HPDE6-E6E7 (cell line): Measurements from ENCODE around the gene CPSF2.

Experiments
- DNase-seq: peaks from one replicate; pipeline ENCODE4 v3.0.0; 2011; ENCODE audit warnings: missing footprints; ENCODE audit errors: extremely low spot score

CPSF2 gene

GRCh38 chr14:92121670-92122350 is at the start of gene CPSF2, which contains the start of gene NDUFB1:
TSS of gene CPSF2 (plus strand) at chr14:92121969. CDS start at chr14:92130985, 9,016 bp downstream.
TSS of gene NDUFB1 (minus strand) at chr14:92121706. CDS start at chr14:92117637, 4,069 bp downstream.
- peak; percentile 94 for DNase-seq

GRCh38 chr14:92074555-92074954 is 47.2 kb upstream of the CPSF2 start:
- DNase-seq, result no peak

- DNase-seq, result no peak
Observed at GRCh38 chr14:92088494-92088893, 33.3 kb upstream of the CPSF2 start.

- DNase-seq, result no peak
Observed at GRCh38 chr14:92093320-92093719, 28.4 kb upstream of the CPSF2 start.

GRCh38 chr14:92099802-92100201 is 22.0 kb upstream of the CPSF2 start:
- DNase-seq, result no peak

- DNase-seq, result no peak
Observed at GRCh38 chr14:92103363-92103989, 18.3 kb upstream of the CPSF2 start.

GRCh38 chr14:92105073-92105892 is 16.5 kb upstream of the CPSF2 start:
- DNase-seq, result peak; percentile 14

GRCh38 chr14:92105893-92106142 is 16.0 kb upstream of the CPSF2 start:
- DNase-seq, result no peak

- DNase-seq, result peak; percentile 100
Observed at GRCh38 chr14:92106143-92106926, 15.4 kb upstream of the CPSF2 start, which contains the start of gene ATXN3. TSS of gene ATXN3 (minus strand) at chr14:92106582. CDS start at chr14:92106552, 30 bp downstream.

- no peak for DNase-seq
Observed at GRCh38 chr14:92108345-92109254, 13.2 kb upstream of the CPSF2 start.

GRCh38 chr14:92109490-92109889 is 12.3 kb upstream of the CPSF2 start:
- no peak for DNase-seq

GRCh38 chr14:92121207-92121669 is 531 bp upstream of the CPSF2 start:
- peak; percentile 43 for DNase-seq

GRCh38 chr14:92122351-92122677 is 545 bp downstream of the CPSF2 start:
- peak; percentile 7 for DNase-seq

GRCh38 chr14:92122761-92123160 is 992 bp downstream of the CPSF2 start:
- no peak for DNase-seq

- no peak for DNase-seq
Observed at GRCh38 chr14:92134456-92134855, 12.7 kb downstream of the CPSF2 start.

GRCh38 chr14:92135269-92135668 is 13.5 kb downstream of the CPSF2 start:
- DNase-seq, result no peak

- DNase-seq, result no peak
Observed at GRCh38 chr14:92143309-92143708, 21.5 kb downstream of the CPSF2 start.

GRCh38 chr14:92143962-92144361 is 22.2 kb downstream of the CPSF2 start:
- no peak for DNase-seq

- DNase-seq, result no peak
Observed at GRCh38 chr14:92144708-92145107, 22.9 kb downstream of the CPSF2 start.

GRCh38 chr14:92153581-92153980 is 31.8 kb downstream of the CPSF2 start:
- DNase-seq, result no peak
